HepG2 (cell line): ENCODE measurements around the gene ELMOD3. TPM values are rescaled to one million over a fixed set of nuclear protein-coding genes. Genes with fewer than 3 reads are reported as not detected.
A peak's percentile ranks its signal among the peaks of the same experiment; 100 is the strongest.

Source experiments
- AFF4 ChIP-seq: sonication (generic); formaldehyde crosslinking; IDR thresholded peaks from 2 replicates; pipeline ENCODE4 v1.4.0; 2020; ENCODE audit warnings: missing genetic modification reagents
- ATAD3A ChIP-seq: sonication (generic); formaldehyde crosslinking; IDR thresholded peaks from 2 replicates; pipeline ENCODE4 v1.4.0; 2020; ENCODE audit warnings: missing genetic modification reagents
- CBX5 ChIP-seq: sonication (generic); formaldehyde crosslinking; IDR thresholded peaks from 2 replicates; pipeline ENCODE4 v1.4.0; 2020; ENCODE audit warnings: missing genetic modification reagents, borderline replicate concordance
- ESRRA ChIP-seq: sonication (generic); formaldehyde crosslinking; IDR thresholded peaks from 2 replicates; pipeline ENCODE4 v1.5.1; 2020; ENCODE audit warnings: mild to moderate bottlenecking, low read depth, missing genetic modification reagents
- ETV6 ChIP-seq: sonication (generic); formaldehyde crosslinking; conservative IDR thresholded peaks from 2 replicates; pipeline ENCODE4 v1.4.0; 2020; ENCODE audit warnings: missing genetic modification reagents
- HNRNPLL ChIP-seq: fragments of 200-400 bp; formaldehyde crosslinking; IDR thresholded peaks from 2 replicates; pipeline ENCODE4 v1.6.1; 2017; ENCODE audit warnings: mild to moderate bottlenecking, low read depth, low read length; ENCODE audit not compliant: poor library complexity, severe bottlenecking
- MAFK ChIP-seq, 2 experiments: IDR thresholded peaks in 1 of 2; conservative IDR thresholded peaks in 1 of 2; 2 replicates each; pipeline ENCODE4 v1.6.1; 2011; ENCODE audit warnings: improper control_type of control experiment in 2 of 2, low read length in 2 of 2
- NRL ChIP-seq: sonication (generic); formaldehyde crosslinking; IDR thresholded peaks from 2 replicates; pipeline ENCODE4 v1.5.0; 2020; ENCODE audit warnings: missing genetic modification reagents, mild to moderate bottlenecking, moderate library complexity, borderline replicate concordance
- PCBP2 ChIP-seq: fragments of 200-400 bp; formaldehyde crosslinking; optimal IDR thresholded peaks from 2 replicates; pipeline ENCODE3; 2018; ENCODE audit warnings: low read length, low read depth; ENCODE audit not compliant: poor library complexity, severe bottlenecking
- RBM39 ChIP-seq: fragments of 200-400 bp; formaldehyde crosslinking; IDR thresholded peaks from one replicate; pipeline ENCODE4 v1.6.1; 2018; ENCODE audit warnings: antibody characterized with exemption, mild to moderate bottlenecking, low read depth, low read length; ENCODE audit not compliant: poor library complexity, severe bottlenecking
- ZNF10 ChIP-seq: sonication (generic); formaldehyde crosslinking; IDR thresholded peaks from 2 replicates; pipeline ENCODE4 v1.4.0; 2020; ENCODE audit warnings: mild to moderate bottlenecking, low read depth, missing genetic modification reagents, borderline replicate concordance
- ZNF572 ChIP-seq: sonication (generic); formaldehyde crosslinking; IDR thresholded peaks from 2 replicates; pipeline ENCODE4 v1.5.1; 2020; ENCODE audit warnings: mild to moderate bottlenecking, missing genetic modification reagents
- ZNF724P ChIP-seq: sonication (generic); formaldehyde crosslinking; IDR thresholded peaks from 2 replicates; pipeline ENCODE4 v1.8.0; 2022; ENCODE audit warnings: missing genetic modification reagents, borderline replicate concordance
- ZNF878 ChIP-seq: sonication (generic); formaldehyde crosslinking; IDR thresholded peaks from 2 replicates; pipeline ENCODE4 v1.8.1; 2023; ENCODE audit warnings: mild to moderate bottlenecking, missing genetic modification reagents, moderate library complexity
- ZSCAN20 ChIP-seq: sonication (generic); formaldehyde crosslinking; IDR thresholded peaks from 2 replicates; pipeline ENCODE4 v1.4.0; 2020; ENCODE audit warnings: missing genetic modification reagents, mild to moderate bottlenecking, borderline replicate concordance
- polyA plus RNA-seq, 8 experiments: library from polyadenylated mRNA; depleted of rRNA in 3 of 8; stranded (reverse) in 7 of 8; unstranded in 1 of 8; fragments of >200 nt; fragmentation: Illumina TruSeq in 4 of 8; extraction: Trizol in 4 of 8; gene quantifications; 2 replicates each; pipeline versions ENCODE4 v1.2.1 to v1.2.3, GENCODE V29; 2011 to 2016; ENCODE audit warnings: low read depth in 4 of 8, missing spikeins in 1 of 8, mixed read lengths in 1 of 8; ENCODE audit not compliant: insufficient read depth in 1 of 8
- total RNA-seq, 5 experiments: library from RNA; depleted of rRNA; stranded (reverse); fragments of >200 nt; fragmentation: Illumina TruSeq; extraction: Trizol; gene quantifications; 2 replicates each; pipeline ENCODE4 v1.2.3, GENCODE V29; 2016; ENCODE audit warnings: low read depth in 1 of 5
- TF ChIP-seq, protein P1 (sequence below): sonication (generic); formaldehyde crosslinking; IDR thresholded peaks from 2 replicates; pipeline ENCODE4 v1.8.1; 2022; ENCODE audit warnings: low read depth, mild to moderate bottlenecking, missing genetic modification reagents
- TF ChIP-seq, protein P2 (sequence below): sonication (generic); formaldehyde crosslinking; IDR thresholded peaks from 2 replicates; pipeline ENCODE4 v1.5.1; 2020; ENCODE audit warnings: mild to moderate bottlenecking, missing genetic modification reagents, moderate library complexity
- TF ChIP-seq, protein P3 (sequence below): sonication (generic); formaldehyde crosslinking; IDR thresholded peaks from 2 replicates; pipeline ENCODE4 v1.4.0; 2020; ENCODE audit warnings: missing genetic modification reagents, borderline replicate concordance

ELMOD3 gene
- total and polyA plus RNA-seq, 2 of the 13 experiments (the other 11 are each of a cell fraction or from before 2014, with no cell fraction given) = 13.3 to 19.5 TPM

GRCh38 chr2:85418132-85419008, 63.8 kb downstream of the ELMOD3 start, which contains the start of gene SH2D6 (continued):
- TF ChIP-seq ZNF724P = peak; percentile 85
- TF ChIP-seq, protein P1, sequence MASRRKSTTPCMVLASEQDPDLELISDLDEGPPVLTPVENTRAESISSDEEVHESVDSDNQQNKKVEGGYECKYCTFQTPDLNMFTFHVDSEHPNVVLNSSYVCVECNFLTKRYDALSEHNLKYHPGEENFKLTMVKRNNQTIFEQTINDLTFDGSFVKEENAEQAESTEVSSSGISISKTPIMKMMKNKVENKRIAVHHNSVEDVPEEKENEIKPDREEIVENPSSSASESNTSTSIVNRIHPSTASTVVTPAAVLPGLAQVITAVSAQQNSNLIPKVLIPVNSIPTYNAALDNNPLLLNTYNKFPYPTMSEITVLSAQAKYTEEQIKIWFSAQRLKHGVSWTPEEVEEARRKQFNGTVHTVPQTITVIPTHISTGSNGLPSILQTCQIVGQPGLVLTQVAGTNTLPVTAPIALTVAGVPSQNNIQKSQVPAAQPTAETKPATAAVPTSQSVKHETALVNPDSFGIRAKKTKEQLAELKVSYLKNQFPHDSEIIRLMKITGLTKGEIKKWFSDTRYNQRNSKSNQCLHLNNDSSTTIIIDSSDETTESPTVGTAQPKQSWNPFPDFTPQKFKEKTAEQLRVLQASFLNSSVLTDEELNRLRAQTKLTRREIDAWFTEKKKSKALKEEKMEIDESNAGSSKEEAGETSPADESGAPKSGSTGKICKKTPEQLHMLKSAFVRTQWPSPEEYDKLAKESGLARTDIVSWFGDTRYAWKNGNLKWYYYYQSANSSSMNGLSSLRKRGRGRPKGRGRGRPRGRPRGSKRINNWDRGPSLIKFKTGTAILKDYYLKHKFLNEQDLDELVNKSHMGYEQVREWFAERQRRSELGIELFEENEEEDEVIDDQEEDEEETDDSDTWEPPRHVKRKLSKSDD = 0 out of 2 replicates have a peak, but pooled peaks have one; percentile 51
- TF ChIP-seq RBM39 = peak; percentile 69
- TF ChIP-seq, protein P2, sequence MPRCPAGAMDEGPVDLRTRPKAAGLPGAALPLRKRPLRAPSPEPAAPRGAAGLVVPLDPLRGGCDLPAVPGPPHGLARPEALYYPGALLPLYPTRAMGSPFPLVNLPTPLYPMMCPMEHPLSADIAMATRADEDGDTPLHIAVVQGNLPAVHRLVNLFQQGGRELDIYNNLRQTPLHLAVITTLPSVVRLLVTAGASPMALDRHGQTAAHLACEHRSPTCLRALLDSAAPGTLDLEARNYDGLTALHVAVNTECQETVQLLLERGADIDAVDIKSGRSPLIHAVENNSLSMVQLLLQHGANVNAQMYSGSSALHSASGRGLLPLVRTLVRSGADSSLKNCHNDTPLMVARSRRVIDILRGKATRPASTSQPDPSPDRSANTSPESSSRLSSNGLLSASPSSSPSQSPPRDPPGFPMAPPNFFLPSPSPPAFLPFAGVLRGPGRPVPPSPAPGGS = peak; percentile 49; the same call in 1 of the 2 replicates
- peak; percentile 84 for TF ChIP-seq HNRNPLL
- TF ChIP-seq NRL = no peak
- peak; percentile 94 for TF ChIP-seq ETV6 (CRISPR knock-in tag)
- no peak for TF ChIP-seq ESRRA (CRISPR knock-in tag)
- no peak for TF ChIP-seq ATAD3A
- no peak for TF ChIP-seq PCBP2
- TF ChIP-seq ZNF10 (CRISPR knock-in tag) = no peak; the same call in 1 of the 2 replicates
- TF ChIP-seq, protein P3, sequence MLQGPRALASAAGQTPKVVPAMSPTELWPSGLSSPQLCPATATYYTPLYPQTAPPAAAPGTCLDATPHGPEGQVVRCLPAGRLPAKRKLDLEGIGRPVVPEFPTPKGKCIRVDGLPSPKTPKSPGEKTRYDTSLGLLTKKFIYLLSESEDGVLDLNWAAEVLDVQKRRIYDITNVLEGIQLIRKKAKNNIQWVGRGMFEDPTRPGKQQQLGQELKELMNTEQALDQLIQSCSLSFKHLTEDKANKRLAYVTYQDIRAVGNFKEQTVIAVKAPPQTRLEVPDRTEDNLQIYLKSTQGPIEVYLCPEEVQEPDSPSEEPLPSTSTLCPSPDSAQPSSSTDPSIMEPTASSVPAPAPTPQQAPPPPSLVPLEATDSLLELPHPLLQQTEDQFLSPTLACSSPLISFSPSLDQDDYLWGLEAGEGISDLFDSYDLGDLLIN (CRISPR knock-in tag) = no peak; the same call in 1 of the 2 replicates
- TF ChIP-seq ZNF572 (CRISPR knock-in tag) = peak; percentile 94
- TF ChIP-seq CBX5 (CRISPR knock-in tag) = no peak; the same call in 1 of the 2 replicates
- no peak for TF ChIP-seq MAFK (conservative IDR thresholded peaks at IDR 0.05 in 1 of 2, IDR thresholded peaks at IDR 0.05 in 1 of 2; ENCODE audit: low read length in 2 of 2)
- no peak for TF ChIP-seq ZNF878
- no peak; the same call in 1 of the 2 replicates for TF ChIP-seq AFF4 (CRISPR knock-in tag)
- 0 out of 2 replicates have a peak, but pooled peaks have one; percentile 67 for TF ChIP-seq ZSCAN20 (CRISPR knock-in tag)
